ENCODE results near the gene EML6. TPM values are rescaled to one million over a fixed set of nuclear protein-coding genes. Genes with fewer than 3 reads are reported as not detected.

EML6 gene
- total RNA-seq, 6 donors from 2014 or later, result 1.5 to 7.3 (median 4.0) TPM

- Histone ChIP-seq H3K4me3 (no peak overlapping the region), H3K36me3 (no peaks in the 10 kb centered on the region), H3K9me3 (peaks cover 0 to 3% (median 0%) of the 10 kb centered on the region in 4 donors), H3K4me1 (no peaks in the 10 kb centered on the region), H3K27me3 (no peaks in the 10 kb centered on the region), H3K27ac (no peak overlapping the region)
- ATAC-seq (ENCODE audit: low FRiP score in 2 of 2) (no peak), DNase-seq (no peak)
- TF ChIP-seq EP300 (IDR thresholded peaks at IDR 0.05), result no peak
- TF ChIP-seq POLR2A (IDR thresholded peaks at IDR 0.05), result no peak
- TF ChIP-seq POLR2AphosphoS5 (IDR thresholded peaks at IDR 0.05), result no peak
- TF ChIP-seq CTCF (IDR thresholded peaks at IDR 0.05), result no peak
- 76 to 81% methylated on average over 3 of the region's 3 CpGs for WGBS, 2 donors
Measured at GRCh38 chr2:54894467-54894866, 171.0 kb downstream of the EML6 start.

GRCh38 chr2:54895730-54896129 lies 172.3 kb downstream of the EML6 start:
- DNase-seq (no peak), ATAC-seq (ENCODE audit: low FRiP score in 2 of 2) (no peak)
- 79 to 91% methylated on average over 1 of the region's 1 CpG for WGBS, 2 donors
- H3K9me3 ChIP-seq, result peaks cover 0 to 3% (median 0%) of the 10 kb centered on the region in 4 donors
- H3K27me3 ChIP-seq, result no peaks in the 10 kb centered on the region
- H3K27ac ChIP-seq, result no peak overlapping the region
- no peaks in the 10 kb centered on the region for H3K4me1 ChIP-seq
- H3K36me3 ChIP-seq, result no peaks in the 10 kb centered on the region
- no peak overlapping the region for H3K4me3 ChIP-seq
- TF ChIP-seq POLR2A (IDR thresholded peaks at IDR 0.05) (no peak), EP300 (IDR thresholded peaks at IDR 0.05) (no peak), POLR2AphosphoS5 (IDR thresholded peaks at IDR 0.05) (no peak), CTCF (IDR thresholded peaks at IDR 0.05) (no peak)

- no peak for ATAC-seq (ENCODE audit: low FRiP score in 2 of 2)
- no peaks in the 10 kb centered on the region for H3K4me1 ChIP-seq
Measured at GRCh38 chr2:54897420-54898310, 174.2 kb downstream of the EML6 start.

GRCh38 chr2:54898456-54899226 lies 175.2 kb downstream of the EML6 start:
- 87 to 89% methylated on average over 7 of the region's 7 CpGs for WGBS, 2 donors
- H3K4me3 ChIP-seq, result no peak overlapping the region
- no peak for DNase-seq
- no peak overlapping the region for H3K27ac ChIP-seq
- H3K27me3 ChIP-seq, result no peaks in the 10 kb centered on the region
- no peak for TF ChIP-seq POLR2AphosphoS5 (IDR thresholded peaks at IDR 0.05)
- no peak for TF ChIP-seq EP300 (IDR thresholded peaks at IDR 0.05)
- TF ChIP-seq CTCF (IDR thresholded peaks at IDR 0.05), result no peak
- TF ChIP-seq POLR2A (IDR thresholded peaks at IDR 0.05), result no peak
- peaks cover 0 to 3% (median 0%) of the 10 kb centered on the region in 4 donors for H3K9me3 ChIP-seq
- no peaks in the 10 kb centered on the region for H3K4me1 ChIP-seq
- no peak for ATAC-seq (ENCODE audit: low FRiP score in 2 of 2)
- no peaks in the 10 kb centered on the region for H3K36me3 ChIP-seq

More at GRCh38 chr2:54897420-54898310, 174.2 kb downstream of the EML6 start:
- H3K27ac ChIP-seq, result no peak overlapping the region
- no peak for DNase-seq
- 64 to 66% methylated on average over 11 of the region's 11 CpGs for WGBS, 2 donors
- H3K9me3 ChIP-seq, result peaks cover 0 to 3% (median 0%) of the 10 kb centered on the region in 4 donors
- no peak overlapping the region for H3K4me3 ChIP-seq
- no peaks in the 10 kb centered on the region for H3K27me3 ChIP-seq
- no peaks in the 10 kb centered on the region for H3K36me3 ChIP-seq
- TF ChIP-seq POLR2A (IDR thresholded peaks at IDR 0.05) (no peak), POLR2AphosphoS5 (IDR thresholded peaks at IDR 0.05) (no peak), CTCF (IDR thresholded peaks at IDR 0.05) (no peak), EP300 (IDR thresholded peaks at IDR 0.05) (no peak)

All from upper lobe of left lung (tissue), 6 donors.